ENCODE measurements around the gene CFAP52.

CFAP52 gene

DNA sequence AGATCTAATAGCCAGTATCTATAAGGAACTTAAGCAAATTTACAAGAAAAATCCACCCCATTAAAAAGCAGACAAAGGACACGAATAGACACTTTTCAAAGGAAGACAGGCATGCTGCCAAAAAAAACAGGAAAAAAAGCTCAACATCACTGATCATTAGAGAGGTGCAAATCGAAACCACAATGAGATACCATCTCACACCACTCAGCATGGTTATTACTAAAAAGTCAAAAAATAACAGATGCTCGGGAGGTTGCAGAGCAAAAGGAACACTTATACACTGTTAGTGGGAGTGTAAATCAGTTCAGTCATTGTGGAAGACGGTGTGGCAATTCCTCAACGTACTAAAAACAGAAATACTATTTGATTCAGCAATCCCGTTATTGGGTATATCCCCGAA, 10.4 kb upstream of the CFAP52 start (continued):
- TF ChIP-seq, protein P1, sequence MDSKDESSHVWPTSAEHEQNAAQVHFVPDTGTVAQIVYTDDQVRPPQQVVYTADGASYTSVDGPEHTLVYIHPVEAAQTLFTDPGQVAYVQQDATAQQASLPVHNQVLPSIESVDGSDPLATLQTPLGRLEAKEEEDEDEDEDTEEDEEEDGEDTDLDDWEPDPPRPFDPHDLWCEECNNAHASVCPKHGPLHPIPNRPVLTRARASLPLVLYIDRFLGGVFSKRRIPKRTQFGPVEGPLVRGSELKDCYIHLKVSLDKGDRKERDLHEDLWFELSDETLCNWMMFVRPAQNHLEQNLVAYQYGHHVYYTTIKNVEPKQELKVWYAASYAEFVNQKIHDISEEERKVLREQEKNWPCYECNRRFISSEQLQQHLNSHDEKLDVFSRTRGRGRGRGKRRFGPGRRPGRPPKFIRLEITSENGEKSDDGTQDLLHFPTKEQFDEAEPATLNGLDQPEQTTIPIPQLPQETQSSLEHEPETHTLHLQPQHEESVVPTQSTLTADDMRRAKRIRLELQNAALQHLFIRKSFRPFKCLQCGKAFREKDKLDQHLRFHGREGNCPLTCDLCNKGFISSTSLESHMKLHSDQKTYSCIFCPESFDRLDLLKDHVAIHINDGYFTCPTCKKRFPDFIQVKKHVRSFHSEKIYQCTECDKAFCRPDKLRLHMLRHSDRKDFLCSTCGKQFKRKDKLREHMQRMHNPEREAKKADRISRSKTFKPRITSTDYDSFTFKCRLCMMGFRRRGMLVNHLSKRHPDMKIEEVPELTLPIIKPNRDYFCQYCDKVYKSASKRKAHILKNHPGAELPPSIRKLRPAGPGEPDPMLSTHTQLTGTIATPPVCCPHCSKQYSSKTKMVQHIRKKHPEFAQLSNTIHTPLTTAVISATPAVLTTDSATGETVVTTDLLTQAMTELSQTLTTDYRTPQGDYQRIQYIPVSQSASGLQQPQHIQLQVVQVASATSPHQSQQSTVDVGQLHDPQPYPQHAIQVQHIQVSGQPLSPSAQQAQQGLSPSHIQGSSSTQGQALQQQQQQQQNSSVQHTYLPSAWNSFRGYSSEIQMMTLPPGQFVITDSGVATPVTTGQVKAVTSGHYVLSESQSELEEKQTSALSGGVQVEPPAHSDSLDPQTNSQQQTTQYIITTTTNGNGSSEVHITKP (tag by site-specific recombination; IDR thresholded peaks at IDR 0.05), result peak; percentile 32; the same call in 1 of the 2 replicates
- TF ChIP-seq SCRT2 (tag by site-specific recombination; IDR thresholded peaks at IDR 0.05) (0 out of 2 replicates have a peak, but pooled peaks have one; percentile 11), ZNF664 (tag by site-specific recombination; IDR thresholded peaks at IDR 0.05) (0 out of 2 replicates have a peak, but pooled peaks have one; percentile 28), HOXA7 (CRISPR knock-in tag; IDR thresholded peaks at IDR 0.05; ENCODE audit: borderline replicate concordance) (no peak), ZNF37A (tag by site-specific recombination; IDR thresholded peaks at IDR 0.05) (no peak), ZNF114 (tag by site-specific recombination; IDR thresholded peaks at IDR 0.05) (no peak), ZNF626 (tag by site-specific recombination; IDR thresholded peaks at IDR 0.05) (no peak), ZNF76 (tag by site-specific recombination; IDR thresholded peaks at IDR 0.05; ENCODE audit: borderline replicate concordance, low read depth) (no peak; the same call in 1 of the 2 replicates), ZNF670 (tag by site-specific recombination; IDR thresholded peaks at IDR 0.05; ENCODE audit: low read depth) (no peak), ZNF624 (tag by site-specific recombination; IDR thresholded peaks at IDR 0.05) (no peak), ZNF404 (tag by site-specific recombination; IDR thresholded peaks at IDR 0.05) (no peak), ZNF19 (tag by site-specific recombination; IDR thresholded peaks at IDR 0.05; ENCODE audit: low read depth) (peak; percentile 78), ZSCAN16 (tag by site-specific recombination; IDR thresholded peaks at IDR 0.05) (no peak), ZNF658 (tag by site-specific recombination; IDR thresholded peaks at IDR 0.05) (no peak), GLI2 (tag by site-specific recombination; IDR thresholded peaks at IDR 0.05; ENCODE audit: borderline replicate concordance, low read depth) (peak; percentile 31; the same call in 1 of the 2 replicates), ZNF629 (tag by site-specific recombination; IDR thresholded peaks at IDR 0.05) (peak; percentile 76), ZNF600 (tag by site-specific recombination; IDR thresholded peaks at IDR 0.05) (peak; percentile 67), ZNF239 (tag by site-specific recombination; IDR thresholded peaks at IDR 0.05) (no peak), ZNF837 (tag by site-specific recombination; IDR thresholded peaks at IDR 0.05) (no peak), ZNF558 (tag by site-specific recombination; IDR thresholded peaks at IDR 0.05) (peak; percentile 57; the same call in 1 of the 2 replicates), HOXD13 (CRISPR knock-in tag; IDR thresholded peaks at IDR 0.05; ENCODE audit: borderline replicate concordance) (peak; percentile 90), ZNF510 (tag by site-specific recombination; IDR thresholded peaks at IDR 0.05; ENCODE audit: insufficient replicate concordance) (no peak), ZBTB8A (tag by site-specific recombination; IDR thresholded peaks at IDR 0.05) (peak; percentile 22)
- TF ChIP-seq, protein P2, sequence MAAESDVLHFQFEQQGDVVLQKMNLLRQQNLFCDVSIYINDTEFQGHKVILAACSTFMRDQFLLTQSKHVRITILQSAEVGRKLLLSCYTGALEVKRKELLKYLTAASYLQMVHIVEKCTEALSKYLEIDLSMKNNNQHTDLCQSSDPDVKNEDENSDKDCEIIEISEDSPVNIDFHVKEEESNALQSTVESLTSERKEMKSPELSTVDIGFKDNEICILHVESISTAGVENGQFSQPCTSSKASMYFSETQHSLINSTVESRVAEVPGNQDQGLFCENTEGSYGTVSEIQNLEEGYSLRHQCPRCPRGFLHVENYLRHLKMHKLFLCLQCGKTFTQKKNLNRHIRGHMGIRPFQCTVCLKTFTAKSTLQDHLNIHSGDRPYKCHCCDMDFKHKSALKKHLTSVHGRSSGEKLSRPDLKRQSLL (tag by site-specific recombination; IDR thresholded peaks at IDR 0.05), result no peak
- TF ChIP-seq, protein P3, sequence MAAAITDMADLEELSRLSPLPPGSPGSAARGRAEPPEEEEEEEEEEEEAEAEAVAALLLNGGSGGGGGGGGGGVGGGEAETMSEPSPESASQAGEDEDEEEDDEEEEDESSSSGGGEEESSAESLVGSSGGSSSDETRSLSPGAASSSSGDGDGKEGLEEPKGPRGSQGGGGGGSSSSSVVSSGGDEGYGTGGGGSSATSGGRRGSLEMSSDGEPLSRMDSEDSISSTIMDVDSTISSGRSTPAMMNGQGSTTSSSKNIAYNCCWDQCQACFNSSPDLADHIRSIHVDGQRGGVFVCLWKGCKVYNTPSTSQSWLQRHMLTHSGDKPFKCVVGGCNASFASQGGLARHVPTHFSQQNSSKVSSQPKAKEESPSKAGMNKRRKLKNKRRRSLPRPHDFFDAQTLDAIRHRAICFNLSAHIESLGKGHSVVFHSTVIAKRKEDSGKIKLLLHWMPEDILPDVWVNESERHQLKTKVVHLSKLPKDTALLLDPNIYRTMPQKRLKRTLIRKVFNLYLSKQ (tag by site-specific recombination; IDR thresholded peaks at IDR 0.05; ENCODE audit: borderline replicate concordance), result no peak
- TF ChIP-seq, protein P4, sequence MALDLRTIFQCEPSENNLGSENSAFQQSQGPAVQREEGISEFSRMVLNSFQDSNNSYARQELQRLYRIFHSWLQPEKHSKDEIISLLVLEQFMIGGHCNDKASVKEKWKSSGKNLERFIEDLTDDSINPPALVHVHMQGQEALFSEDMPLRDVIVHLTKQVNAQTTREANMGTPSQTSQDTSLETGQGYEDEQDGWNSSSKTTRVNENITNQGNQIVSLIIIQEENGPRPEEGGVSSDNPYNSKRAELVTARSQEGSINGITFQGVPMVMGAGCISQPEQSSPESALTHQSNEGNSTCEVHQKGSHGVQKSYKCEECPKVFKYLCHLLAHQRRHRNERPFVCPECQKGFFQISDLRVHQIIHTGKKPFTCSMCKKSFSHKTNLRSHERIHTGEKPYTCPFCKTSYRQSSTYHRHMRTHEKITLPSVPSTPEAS (tag by site-specific recombination; IDR thresholded peaks at IDR 0.05), result no peak
- TF ChIP-seq, protein P5, sequence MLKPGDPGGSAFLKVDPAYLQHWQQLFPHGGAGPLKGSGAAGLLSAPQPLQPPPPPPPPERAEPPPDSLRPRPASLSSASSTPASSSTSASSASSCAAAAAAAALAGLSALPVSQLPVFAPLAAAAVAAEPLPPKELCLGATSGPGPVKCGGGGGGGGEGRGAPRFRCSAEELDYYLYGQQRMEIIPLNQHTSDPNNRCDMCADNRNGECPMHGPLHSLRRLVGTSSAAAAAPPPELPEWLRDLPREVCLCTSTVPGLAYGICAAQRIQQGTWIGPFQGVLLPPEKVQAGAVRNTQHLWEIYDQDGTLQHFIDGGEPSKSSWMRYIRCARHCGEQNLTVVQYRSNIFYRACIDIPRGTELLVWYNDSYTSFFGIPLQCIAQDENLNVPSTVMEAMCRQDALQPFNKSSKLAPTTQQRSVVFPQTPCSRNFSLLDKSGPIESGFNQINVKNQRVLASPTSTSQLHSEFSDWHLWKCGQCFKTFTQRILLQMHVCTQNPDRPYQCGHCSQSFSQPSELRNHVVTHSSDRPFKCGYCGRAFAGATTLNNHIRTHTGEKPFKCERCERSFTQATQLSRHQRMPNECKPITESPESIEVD (tag by site-specific recombination; IDR thresholded peaks at IDR 0.05), result peak; percentile 98
- TF ChIP-seq, protein P6, sequence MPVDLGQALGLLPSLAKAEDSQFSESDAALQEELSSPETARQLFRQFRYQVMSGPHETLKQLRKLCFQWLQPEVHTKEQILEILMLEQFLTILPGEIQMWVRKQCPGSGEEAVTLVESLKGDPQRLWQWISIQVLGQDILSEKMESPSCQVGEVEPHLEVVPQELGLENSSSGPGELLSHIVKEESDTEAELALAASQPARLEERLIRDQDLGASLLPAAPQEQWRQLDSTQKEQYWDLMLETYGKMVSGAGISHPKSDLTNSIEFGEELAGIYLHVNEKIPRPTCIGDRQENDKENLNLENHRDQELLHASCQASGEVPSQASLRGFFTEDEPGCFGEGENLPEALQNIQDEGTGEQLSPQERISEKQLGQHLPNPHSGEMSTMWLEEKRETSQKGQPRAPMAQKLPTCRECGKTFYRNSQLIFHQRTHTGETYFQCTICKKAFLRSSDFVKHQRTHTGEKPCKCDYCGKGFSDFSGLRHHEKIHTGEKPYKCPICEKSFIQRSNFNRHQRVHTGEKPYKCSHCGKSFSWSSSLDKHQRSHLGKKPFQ (tag by site-specific recombination; IDR thresholded peaks at IDR 0.05), result peak; percentile 76
- TF ChIP-seq, protein P7, sequence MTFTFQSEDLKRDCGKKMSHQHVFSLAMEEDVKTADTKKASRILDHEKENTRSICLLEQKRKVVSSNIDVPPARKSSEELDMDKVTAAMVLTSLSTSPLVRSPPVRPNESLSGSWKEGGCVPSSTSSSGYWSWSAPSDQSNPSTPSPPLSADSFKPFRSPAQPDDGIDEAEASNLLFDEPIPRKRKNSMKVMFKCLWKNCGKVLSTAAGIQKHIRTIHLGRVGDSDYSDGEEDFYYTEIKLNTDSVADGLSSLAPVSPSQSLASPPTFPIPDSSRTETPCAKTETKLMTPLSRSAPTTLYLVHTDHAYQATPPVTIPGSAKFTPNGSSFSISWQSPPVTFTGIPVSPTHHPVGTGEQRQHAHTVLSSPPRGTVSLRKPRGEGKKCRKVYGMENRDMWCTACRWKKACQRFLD (tag by site-specific recombination; IDR thresholded peaks at IDR 0.05), result no peak

Measured in HEK293 (cell line).